Right lobe of liver (tissue), 6 donors: ENCODE results near the gene CTSE. TPM values are rescaled to one million over a fixed set of nuclear protein-coding genes. Genes with fewer than 3 reads are reported as not detected.

Source experiments
- ATAC-seq, 4 donors: fragments of 200-7000 bp; cut with Tn5 transposase; one replicate each; pipeline ENCODE4 v1.9.1; 2020; ENCODE audit warnings: mild to moderate bottlenecking in 4 of 4, moderate library complexity in 4 of 4
- DNase-seq, 3 donors: peaks; one replicate each; pipeline ENCODE4 v3.0.0-alpha.2; 2020
- H3K27ac ChIP-seq, 3 donors: fragments of 200-600 bp; one replicate each; pipeline ENCODE4 v1.8.0; 2022
- H3K27me3 ChIP-seq, 2 donors: fragments of 200-600 bp; one replicate each; pipeline ENCODE4 v1.8.0; 2022
- H3K36me3 ChIP-seq, 4 donors: fragments of 200-600 bp; sonication (generic) in 1 of 4; one replicate each; pipeline versions ENCODE4 v1.5.1 to v1.8.0; 2017 to 2022; ENCODE audit warnings: control low read depth in 1 of 4
- H3K4me1 ChIP-seq, 4 donors: fragments of 200-600 bp; sonication (generic) in 1 of 4; one replicate each; pipeline versions ENCODE4 v1.5.1 to v1.8.0; 2017 to 2022; ENCODE audit warnings: control low read depth in 1 of 4
- H3K4me3 ChIP-seq, 3 donors: fragments of 200-600 bp; one replicate each; pipeline ENCODE4 v1.8.0; 2022
- H3K9me3 ChIP-seq, 4 donors: fragments of 200-600 bp; sonication (generic) in 1 of 4; one replicate each; pipeline versions ENCODE4 v1.5.1 to v1.8.0; 2017 to 2022; ENCODE audit warnings: control low read depth in 1 of 4
- CTCF ChIP-seq, 4 donors: fragments of 200-600 bp in 3 of 4; fragments of 450-650 bp in 1 of 4; IDR thresholded peaks; one replicate each; pipeline versions ENCODE4 v1.5.1 to v1.8.0; 2016 to 2022; ENCODE audit warnings: antibody characterized with exemption in 4 of 4, mild to moderate bottlenecking in 2 of 4
- POLR2A ChIP-seq: fragments of 450-650 bp; IDR thresholded peaks from one replicate; pipeline ENCODE4 v1.6.1; 2017; ENCODE audit warnings: antibody characterized with exemption, mild to moderate bottlenecking
- WGBS: methylation state at CpG from one replicate; pipeline ENCODE4 v1.1.6; 2018; ENCODE audit warnings: low coverage, low lambda C conversion rate; ENCODE audit not compliant: insufficient coverage; ENCODE audit errors: missing lambda C conversion rate; 5-methylcytosine and 5-hydroxymethylcytosine counted together
- intact Hi-C, 2 donors: fragments of 100-400 bp; cut with DNase I; formaldehyde crosslinking; loops; one replicate each; pipeline versions ENCODE4 v1.11.2 to v1.14.1; 2022
- total RNA-seq, 6 experiments: library from RNA; depleted of rRNA in 2 of 6; stranded (reverse); fragments of >200 nt in 2 of 6; fragmentation: NEBNext Ultra II Directional in 3 of 6; extraction: Animal tissue kit (Norgen Biotek cat#: 25700) in 3 of 6; gene quantifications; one replicate each; pipeline versions ENCODE4 v1.1.0 to v1.2.4, GENCODE V29; 2016 to 2023
- donor health status: DM: no; HTN: yes; CAD: no.
- donor health status: DM: no; HTN: no; CAD: no.
- donor health status: DM: no; HTN: no; CAD: no.
- donor health status: DM: no; HTN: yes; CAD: no.
- donor health status: DM: no; HTN: yes; CAD: no.

Gene CTSE
- total RNA-seq, 6 experiments from 2014 or later = 0.11 to 0.22 TPM; not detected in 4

- H3K36me3 ChIP-seq = no peaks in the 10 kb centered on the region
- intact Hi-C loops = no loop called here
- WGBS = 77% methylated on average over 8 of the region's 11 CpGs
- no peaks in the 10 kb centered on the region for H3K27me3 ChIP-seq
- H3K27ac ChIP-seq = no peak overlapping the region
- no peak for ATAC-seq
- no peak for TF ChIP-seq POLR2A
- TF ChIP-seq CTCF (IDR thresholded peaks at IDR 0.05) = no peak
- H3K4me3 ChIP-seq = no peak overlapping the region
- no peak for DNase-seq
- H3K4me1 ChIP-seq = no peaks in the 10 kb centered on the region
- H3K9me3 ChIP-seq = no peaks in the 10 kb centered on the region
Measured at GRCh38 chr1:205972491-205973168, 51.1 kb downstream of the CTSE start.

GRCh38 chr1:205972081-205972480 lies 51.6 kb downstream of the CTSE start:
- no peak for TF ChIP-seq POLR2A
- no peak for TF ChIP-seq CTCF (IDR thresholded peaks at IDR 0.05)
- Histone ChIP-seq H3K4me1 (no peaks in the 10 kb centered on the region), H3K9me3 (no peaks in the 10 kb centered on the region), H3K4me3 (no peak overlapping the region), H3K27me3 (no peaks in the 10 kb centered on the region), H3K36me3 (no peaks in the 10 kb centered on the region), H3K27ac (no peak overlapping the region)
- no peak for ATAC-seq
- no peak for DNase-seq
- intact Hi-C loops = no loop called here
- WGBS = 66% methylated on average over 4 of the region's 4 CpGs

GRCh38 chr1:205971082-205971481 lies 52.6 kb downstream of the CTSE start:
- TF ChIP-seq POLR2A (no peak), CTCF (IDR thresholded peaks at IDR 0.05) (no peak)
- H3K27ac ChIP-seq = no peak overlapping the region
- no peak overlapping the region for H3K4me3 ChIP-seq
- ATAC-seq (no peak), DNase-seq (no peak)
- no peaks in the 10 kb centered on the region for H3K9me3 ChIP-seq
- no peaks in the 10 kb centered on the region for H3K27me3 ChIP-seq
- WGBS = 80% methylated on average over 1 of the region's 4 CpGs
- no peaks in the 10 kb centered on the region for H3K36me3 ChIP-seq
- intact Hi-C loops = no loop called here
- H3K4me1 ChIP-seq = no peaks in the 10 kb centered on the region

GRCh38 chr1:205970486-205970885 lies 53.2 kb downstream of the CTSE start:
- DNase-seq (no peak), ATAC-seq (no peak)
- intact Hi-C loops = no loop called here
- Histone ChIP-seq H3K27me3 (no peaks in the 10 kb centered on the region), H3K4me1 (no peaks in the 10 kb centered on the region), H3K36me3 (no peaks in the 10 kb centered on the region), H3K9me3 (no peaks in the 10 kb centered on the region), H3K4me3 (no peak overlapping the region), H3K27ac (no peak overlapping the region)
- TF ChIP-seq POLR2A = no peak
- TF ChIP-seq CTCF (IDR thresholded peaks at IDR 0.05) = no peak
- WGBS = 33% methylated on average over 1 of the region's 1 CpG
